ENCODE measurements around the gene ALDH5A1.
A peak's percentile ranks its signal among the peaks of the same experiment; 100 is the strongest.
"Not testable (repeated sequence)": the region's sequence is repeated elsewhere in the genome, so short reads cannot be mapped to it uniquely, and the experiment has no call there.

The ALDH5A1 gene

DNA sequence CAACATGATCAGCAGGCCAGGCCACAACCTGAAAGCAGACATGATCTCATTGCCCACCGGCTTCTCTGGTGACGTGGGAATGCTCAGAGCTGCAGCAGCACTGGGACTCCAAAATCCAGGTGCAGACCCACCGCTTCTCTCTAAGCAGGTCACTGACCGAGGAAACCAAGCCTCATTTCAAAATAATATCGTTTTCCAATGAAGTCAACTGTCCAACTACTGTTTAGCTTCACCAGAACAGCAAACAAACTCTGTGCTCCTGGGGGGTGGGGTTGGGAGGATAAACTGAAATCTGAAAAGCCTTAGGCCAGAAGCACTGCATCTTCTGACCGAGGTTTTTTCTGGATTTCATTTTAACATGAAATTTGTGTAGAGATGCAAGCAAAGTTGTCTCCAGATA is 5.3 kb upstream of the ALDH5A1 start, which contains the start of gene GPLD1:
GPLD1 (minus strand) TSS at position 109 of the 400 bp plus-strand sequence; CDS start at position 42, 67 bp downstream.
- no peak for DNase-seq

DNA sequence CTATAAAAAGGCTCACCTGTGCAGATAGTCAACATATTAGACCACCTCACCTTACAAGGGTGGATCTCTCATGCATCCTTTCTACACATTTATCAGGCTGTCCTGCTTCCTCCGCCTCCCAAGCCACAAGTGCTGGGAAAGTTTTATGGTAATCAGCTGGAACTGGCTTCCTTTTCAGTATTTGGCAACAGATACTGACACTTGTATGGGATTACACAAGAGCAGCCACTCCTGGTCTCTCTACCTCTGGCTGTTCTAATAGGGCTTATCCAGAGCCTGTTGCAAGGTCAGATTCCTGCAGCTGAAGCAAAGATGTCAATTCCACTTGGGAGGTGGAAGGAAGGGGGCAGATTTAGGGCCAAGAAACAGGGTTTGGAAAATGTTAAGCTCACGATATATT is 4.9 kb upstream of the ALDH5A1 start:
- no peak for DNase-seq

DNA sequence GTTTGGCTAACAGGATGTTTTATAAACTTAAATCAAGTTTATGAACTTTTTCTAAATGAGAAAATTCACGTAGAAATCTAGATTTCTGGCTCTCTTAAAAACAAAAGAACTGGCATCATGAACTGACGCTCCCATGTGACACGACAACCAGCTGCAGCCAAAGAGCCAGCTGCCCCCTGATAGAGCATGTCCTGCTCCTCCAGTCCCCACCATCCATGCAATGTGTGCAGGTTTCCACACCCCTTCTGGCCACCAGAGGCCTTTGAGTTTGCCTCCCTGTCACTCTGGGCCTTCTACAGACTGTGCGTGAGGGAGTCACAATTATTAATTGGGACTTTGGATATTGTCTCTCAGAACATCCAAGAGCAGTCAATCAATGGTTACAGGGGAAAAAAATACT is 3.8 kb upstream of the ALDH5A1 start:
- no peak for DNase-seq

DNA sequence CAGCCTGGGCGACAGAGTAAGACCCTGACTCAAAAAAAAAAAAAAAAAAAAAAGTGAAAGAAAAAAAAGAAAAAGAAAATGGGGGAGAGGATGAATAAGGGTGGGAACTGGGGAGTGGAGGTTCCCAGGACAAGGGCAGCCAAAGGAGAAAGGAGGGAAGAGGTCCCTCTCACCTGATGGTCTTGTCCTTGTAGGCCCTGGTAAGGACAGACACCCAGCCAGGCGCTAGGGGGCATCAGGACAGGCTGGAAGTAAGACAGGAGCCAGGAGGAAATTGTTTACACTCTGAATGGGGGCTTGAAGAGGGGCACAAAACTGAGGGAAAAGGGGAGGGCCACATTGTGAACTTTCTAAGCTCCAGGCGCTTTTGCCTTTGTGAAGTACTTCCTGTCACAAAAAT is 2.3 kb upstream of the ALDH5A1 start:
- DNase-seq, result no peak

DNA sequence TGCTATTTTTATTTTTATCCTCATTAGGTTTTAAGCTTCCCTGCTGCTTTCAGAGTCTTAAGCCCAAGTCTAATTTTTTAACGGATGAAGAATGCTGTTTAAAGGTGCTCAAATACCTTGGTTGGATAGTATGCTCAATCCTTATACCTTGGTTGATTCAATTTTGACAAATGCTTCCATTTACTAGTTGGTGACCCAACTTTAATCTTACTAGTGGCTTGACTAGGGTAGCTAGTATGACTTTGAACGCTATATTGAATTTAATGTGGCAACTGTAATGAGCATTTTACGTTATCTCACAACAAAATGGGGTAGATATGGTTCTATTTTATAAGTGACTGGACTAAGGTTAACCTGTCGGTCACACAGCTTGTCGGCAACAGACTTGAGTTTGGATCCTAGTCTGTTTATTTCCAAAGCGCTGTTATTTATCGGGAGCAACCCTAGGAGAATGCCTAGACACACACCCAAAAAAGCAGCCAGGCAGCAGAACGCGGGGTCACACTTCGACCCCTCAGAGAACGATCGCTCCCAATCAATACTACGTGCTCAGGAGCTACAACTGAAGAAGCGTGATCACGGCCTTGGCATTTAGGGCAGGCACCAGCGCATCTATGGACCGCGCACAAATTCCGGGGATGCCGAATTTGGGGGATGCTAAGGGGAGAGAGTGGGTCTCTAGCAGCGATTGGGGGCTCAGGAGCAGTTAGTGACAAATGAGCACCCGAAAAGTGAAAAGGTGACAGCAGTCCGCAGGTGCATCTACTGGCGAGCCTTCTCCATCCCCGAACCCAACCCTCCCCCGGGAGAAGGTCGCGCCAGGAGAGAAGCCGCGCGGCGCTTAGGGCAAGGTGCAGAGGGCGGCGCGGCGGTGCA is 586 bp upstream of the ALDH5A1 start:
- DNase-seq, result peak in 1 of 2 experiments; percentile 36

DNA sequence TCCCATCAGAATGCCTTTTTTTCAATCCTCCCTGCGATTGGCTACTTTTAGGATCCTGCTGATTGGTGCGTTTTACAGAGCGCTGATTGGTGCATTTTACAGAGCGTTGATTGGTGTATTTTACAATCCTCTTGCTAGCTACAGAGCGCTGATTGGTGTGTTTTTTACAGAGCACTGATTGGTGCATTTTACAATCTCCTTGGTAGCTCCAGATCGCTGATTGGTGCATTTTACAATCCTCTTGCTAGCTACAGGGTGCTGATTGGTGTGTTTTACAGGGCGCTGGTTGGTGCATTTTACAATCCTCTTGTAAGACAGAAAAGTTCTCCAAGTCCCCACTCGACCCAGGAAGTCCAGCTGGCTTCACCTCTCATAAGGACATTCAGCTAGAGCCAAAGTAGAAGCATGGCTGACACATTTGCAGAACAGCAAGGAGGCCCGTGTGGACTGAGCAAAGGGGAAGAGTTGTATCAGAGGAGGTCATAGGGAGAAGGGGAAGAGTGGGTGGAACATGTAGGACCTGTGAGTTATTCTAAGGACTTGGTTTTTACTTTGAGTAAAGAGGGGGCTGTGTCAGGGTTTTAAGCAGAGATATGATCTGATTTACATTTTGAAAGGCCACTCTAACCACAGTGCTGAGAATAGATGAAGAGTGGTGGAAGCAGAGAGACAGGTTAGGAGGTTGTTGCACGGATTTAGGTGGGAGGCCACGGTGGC is 2.6 kb downstream of the ALDH5A1 start:
- DNase-seq, result no peak

DNA sequence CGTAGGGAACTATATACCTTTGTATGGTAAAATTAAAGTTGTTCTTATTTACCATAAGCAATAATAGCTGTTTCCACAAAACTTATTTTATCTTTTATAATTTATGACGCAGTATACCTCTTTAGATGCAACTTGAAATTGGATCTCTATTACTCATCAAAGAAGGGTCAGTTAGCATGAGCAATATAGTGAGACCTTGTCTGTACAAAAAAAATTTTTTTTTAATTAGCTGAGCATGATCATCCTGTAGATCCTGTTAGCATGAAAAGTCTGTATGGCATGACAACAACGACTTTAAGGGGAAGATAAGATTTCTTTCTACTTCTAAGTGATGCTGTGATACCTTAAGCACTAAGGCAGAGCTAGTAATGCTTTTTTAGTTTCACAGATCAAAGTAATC is 5.9 kb downstream of the ALDH5A1 start:
- DNase-seq, result no peak

DNA sequence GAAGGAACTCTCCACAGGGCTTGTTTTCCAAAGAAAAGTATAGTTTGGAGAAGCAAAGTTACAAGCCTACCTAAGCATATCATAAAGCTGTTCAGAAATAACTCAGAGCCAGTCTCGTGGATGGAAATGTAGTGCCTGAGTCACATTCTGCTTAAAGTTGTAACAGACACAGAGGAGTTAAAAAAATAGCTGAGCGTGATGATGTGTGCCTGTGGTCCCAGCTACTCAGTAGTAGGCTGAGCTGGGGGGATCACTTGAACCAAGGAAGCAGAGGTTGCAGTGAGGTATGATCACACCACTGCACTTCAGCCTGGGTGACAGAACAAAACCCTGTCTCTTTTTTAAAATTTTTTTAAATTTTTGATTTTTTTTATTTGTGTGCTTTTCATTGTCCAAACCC is 6.6 kb downstream of the ALDH5A1 start:
- no peak for DNase-seq

DNA sequence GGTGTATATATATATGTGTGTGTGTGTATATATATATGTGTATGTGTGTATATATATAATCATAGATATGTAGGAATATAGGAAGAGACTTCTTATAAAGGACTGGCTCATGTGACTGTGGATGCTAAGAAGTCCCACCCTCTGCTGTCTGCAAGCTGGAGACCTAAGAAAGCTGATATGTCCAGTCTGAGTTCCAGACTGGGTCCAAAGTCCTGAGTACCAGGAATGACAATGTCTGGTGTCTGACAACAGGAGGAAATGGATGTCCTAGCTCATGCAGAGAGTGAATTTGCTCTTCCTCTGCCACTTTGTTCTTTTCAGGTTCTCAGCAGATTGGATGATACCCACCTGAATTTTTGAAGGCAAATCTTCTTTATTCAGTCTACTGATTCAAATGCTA is 7.1 kb downstream of the ALDH5A1 start:
- DNase-seq, result no peak

DNA sequence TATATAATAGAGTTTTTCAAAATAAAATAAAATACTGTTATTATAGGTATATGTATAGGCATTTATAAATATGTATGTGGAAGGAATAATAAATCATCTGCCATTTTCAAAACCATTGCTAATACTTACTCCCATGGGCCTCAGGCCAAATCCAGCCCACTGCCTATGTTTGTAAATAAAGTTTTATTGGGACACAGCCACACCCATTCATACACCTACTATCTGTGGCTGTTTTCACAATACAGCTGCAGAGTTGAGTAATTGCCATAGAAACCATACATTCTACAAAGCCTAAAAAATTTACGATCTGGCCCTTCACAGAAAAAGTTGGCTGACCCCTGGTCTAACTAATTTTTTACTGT is 9.5 kb downstream of the ALDH5A1 start:
- DNase-seq, result no peak

DNA sequence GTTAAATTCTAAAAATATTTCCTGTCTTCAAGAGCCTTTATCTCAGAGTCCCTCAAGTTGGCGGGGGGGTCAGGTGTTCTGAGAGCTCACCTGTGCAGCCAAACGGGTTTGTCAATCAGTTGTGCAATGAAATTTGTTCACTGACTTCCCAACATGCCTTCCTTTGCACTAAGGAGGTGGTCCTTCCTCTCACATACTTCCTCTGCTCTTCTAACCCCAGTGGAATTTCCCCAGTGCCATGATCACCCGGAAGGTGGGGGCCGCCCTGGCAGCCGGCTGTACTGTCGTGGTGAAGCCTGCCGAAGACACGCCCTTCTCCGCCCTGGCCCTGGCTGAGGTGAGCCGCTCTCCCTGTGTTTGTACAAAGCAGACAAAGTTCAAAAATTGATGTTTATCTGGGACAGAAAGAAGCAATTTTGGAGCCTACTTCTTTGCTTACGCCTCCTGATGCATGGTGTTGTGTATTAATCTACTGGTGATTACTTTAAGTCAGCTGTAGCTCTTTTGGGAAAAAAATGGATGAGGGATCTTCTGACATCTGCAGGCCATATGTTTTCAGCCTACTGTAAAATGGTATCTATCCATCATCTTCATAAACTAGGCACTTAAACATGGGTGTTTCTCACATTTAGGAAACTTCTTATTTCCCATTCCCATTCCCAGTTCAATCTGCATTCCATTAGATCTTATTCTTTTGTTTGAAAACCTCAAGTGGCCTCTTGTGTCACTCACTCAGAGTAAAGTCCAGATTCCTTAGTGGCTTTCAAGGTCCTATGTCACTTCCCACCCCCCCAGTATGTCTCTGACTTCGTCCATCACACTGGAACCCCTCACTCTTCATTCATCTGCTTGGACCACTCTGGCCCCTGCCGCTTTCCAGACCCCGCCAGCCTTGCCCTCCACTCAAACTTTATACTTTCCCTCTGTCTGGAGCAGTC is 10.1 kb downstream of the ALDH5A1 start:
- no peak for DNase-seq

DNA sequence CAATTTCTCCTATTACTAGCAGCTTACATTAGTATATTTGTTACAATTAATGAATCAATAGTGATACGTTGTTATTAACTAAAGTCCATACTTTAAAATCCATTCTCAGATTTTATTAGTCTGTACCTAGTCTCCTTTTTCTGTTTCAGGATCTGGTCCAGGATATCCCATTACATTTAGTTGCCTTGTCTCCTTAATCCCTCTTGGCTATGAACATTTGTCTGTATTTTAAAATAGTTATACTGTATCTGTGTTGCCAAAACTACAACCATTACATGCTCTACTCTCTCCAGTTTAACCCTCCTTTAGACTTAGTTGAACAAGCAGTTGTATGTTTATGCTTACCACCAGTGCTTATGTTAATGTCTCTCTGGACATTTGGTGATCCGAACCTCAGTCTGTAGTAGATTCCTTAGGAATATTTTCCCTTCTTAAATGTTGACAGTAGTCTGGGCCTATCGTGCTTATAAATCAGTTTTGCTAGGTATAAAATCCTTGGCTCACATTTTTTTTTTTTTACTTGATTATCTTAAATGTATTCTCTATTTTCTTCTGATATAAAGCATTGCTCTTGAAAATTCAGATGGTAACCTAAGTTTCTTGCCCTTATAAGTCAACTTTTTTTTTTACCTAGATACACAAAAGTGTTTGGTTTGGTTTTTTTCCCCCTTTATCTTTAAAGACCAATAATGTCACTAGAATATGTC is 12.2 kb downstream of the ALDH5A1 start:
- no peak for DNase-seq

DNA sequence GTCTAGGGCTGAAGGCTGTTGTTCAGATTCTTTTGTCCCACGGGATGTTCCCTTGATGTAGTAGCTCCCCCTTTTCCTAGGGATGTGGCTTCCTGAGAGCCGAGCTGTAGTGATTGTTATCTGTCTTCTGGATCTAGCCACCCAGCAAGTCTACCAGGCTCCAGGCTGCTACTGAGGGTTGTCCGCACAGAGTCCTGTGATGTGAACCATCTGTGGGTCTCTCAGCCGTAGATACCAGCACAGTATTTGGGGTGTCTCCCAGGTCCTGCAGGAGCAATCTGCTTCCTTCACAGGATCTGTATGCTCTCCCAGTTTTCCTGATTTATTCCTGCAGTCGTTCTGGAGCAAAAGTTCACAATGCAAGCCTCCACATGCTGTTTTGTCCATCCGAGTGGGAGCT is 17.2 kb downstream of the ALDH5A1 start:
- not testable (repeated sequence) for DNase-seq

DNA sequence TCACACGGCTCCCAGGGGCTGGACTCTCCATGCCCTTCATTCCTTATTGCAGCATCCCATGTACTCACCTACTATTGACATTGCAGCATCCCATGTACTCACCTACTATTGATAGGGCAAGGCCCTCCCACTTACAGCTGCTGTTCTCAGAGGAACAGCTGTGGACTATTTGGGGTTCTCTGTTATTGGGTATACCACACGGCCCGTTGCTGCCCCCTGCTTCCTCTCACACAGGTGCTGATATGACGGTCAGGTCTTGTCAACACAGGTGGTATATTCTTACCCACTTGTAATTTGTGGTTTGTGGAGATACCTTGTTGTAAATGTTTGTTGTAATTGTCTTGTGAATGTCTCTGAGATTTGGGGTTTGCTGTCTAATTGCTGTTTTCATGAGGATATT is 18.8 kb downstream of the ALDH5A1 start:
- DNase-seq, result no peak

DNA sequence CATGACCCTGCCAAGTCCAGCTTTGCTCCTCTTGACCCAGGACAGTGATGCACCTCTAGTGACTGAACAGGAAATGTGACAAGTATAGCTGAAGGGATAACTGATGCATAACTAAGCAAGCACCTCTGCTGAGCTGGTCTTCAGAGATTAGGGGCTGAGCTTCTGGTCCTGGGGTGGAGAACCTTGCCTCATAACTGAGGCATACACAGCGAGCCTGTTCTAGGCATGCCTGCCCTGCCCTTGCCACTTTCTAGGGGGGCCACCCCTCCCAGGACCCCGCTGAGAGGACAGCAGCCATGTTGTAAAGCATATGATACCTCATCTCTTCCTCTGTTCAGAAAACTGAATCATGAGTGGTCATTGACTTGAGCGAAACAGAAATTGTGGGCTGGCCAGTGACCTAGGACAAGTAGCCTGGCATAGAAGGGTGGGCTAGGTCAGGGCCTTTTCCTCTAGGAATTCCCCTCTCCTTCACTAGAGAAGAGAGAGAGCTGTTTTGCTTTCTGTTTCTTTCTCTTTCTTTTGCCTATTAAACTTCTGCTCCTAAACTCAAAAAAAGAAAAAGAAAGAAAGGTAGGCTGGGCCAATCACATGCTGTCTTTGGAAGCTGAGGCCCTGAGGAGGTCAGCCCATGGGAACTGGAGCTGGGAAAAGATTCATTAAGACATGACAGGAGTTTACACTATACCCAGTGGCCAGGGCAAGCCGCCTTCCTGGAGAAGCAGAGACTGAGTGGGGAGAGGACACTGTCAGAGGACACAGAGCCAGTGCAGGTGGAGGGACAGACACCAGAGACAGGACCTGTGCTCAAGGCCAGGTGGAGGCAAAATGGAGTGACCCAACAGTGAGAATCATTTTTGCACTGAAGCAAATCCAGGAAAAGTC is 23.1 kb downstream of the ALDH5A1 start:
- DNase-seq, result no peak

DNA sequence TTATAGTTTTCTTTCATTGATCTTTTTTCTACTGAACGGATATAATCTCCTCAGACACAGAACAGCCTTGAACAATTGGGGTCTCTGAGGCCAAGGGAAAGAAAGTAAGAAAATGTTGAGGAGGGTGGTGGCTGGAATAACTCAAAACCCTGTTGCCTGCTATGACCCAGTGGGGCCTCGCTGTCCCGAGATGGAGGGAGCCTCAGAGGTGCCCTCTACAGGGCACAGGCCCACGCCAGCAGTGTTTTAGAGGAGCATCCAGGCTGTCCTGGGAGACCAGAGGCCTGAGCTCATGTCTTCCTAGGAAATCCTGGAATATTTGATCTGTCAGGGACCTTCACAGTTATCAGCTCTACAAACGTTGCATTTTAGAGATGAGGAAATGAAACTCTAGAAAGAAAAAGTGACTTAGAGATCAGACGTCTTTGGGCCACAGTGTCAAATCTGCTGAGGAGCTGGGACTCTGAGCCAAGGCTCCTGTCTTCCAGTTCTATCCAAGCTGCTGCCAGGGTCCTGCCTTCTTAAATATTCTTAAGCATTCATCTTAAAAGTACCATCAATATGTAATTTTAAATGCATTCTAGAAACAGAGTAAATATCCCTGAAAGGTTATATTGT is 26.3 kb downstream of the ALDH5A1 start:
- DNase-seq, result peak in 1 of 2 experiments; percentile 31

DNA sequence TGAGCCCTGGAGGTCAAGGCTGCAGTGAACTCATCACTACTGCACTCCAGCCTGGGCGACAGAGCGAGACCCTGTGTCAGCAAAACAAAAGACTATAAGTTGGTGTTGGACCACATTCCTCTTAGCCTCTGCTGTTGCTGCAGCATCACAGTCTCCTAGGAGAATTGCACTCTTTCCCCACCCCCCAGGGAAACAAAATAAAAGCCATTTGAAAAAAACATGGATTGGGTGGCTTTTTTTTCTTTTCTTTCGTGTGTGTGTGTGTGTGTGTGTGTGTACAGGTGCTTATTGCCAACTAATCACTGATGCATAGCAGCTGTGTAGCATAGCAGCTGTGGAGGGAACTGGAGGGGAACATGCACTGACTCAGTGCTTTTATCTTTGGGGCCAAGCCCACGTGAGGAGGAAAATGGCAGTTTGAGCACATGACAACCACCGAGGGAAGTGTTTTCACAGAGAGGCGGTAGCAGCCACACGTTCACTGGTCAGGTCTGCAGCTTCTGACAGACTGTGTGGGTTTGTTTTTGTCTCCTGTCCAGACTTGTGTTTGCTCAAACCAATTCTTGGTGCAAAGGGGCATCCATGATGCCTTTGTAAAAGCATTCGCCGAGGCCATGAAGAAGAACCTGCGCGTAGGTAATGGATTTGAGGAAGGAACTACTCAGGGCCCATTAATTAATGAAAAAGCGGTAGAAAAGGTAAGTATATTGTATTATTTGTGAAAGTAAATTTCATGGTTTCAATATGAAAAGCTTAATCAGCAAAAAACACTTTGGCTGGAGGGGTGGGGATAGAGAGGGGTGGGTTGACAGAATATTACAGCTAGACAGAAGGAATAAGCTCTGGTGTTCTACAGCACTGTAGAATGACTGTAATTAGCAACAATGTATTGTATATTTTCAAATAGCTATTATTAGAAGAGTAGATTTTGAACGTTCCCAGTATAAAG is 27.7 kb downstream of the ALDH5A1 start:
- peak in 1 of 2 experiments; percentile 50 for DNase-seq

DNA sequence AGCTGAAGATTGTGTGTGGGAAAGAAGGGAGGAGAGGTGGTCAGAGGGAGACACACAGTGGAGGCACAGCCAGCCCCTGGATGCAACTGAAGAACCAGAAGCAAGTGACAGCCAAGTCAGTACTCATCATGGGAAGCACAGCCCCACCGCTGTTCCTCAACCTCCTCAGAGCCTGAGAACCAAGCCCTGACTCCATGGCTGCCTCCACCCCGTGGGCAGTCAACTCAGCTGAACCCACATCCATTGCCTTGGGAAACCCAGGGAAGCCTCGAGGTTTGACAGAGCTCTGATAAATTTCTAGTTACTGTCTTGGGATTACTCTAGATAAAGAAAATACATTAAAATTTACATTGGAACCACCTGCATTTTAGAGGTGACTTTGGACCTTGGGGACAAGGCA is 29.6 kb downstream of the ALDH5A1 start:
- DNase-seq, result no peak

DNA sequence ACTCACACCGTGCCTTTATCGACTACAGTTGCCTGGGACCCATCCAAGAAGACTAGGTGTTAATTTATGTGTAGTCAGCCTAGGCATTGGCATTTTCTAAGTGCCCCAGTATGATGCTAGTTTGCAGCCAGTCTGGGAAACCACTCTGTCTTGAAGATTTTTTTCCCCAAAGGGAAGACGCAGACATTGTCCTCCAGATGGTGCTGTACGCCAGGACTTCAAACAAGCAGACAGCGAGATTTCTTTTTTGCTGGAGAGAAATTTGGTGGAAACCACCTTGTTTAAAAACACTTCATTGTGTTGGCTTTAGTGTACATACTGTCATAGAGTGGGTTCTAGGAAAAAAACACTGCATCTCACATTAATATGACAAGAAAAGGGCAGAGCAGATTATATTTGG is 30.0 kb downstream of the ALDH5A1 start:
- peak in 1 of 2 experiments; percentile 60 for DNase-seq

DNA sequence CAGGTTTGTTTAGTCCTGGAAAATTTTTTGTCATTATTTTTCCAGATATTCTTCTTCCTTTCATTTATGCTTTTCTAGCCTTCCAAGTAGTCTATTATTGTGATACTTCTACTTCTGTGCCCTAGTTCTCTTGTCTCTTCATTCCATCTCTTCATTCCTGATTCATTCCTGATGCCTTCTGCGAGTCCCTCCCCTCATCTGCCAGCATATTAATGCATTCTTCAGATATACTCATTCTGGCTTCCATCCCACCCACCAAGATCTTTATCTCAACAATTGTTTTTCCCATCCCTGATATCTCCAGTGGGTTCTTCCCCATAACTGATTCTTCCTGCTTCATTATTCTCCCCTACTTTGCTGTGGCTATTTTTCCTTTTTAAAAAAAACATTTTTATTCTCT is 35.2 kb downstream of the ALDH5A1 start:
- DNase-seq, result no peak

Data from NCI-H446 (cell line).